DND-41 (cell line): Measurements from ENCODE around the gene MEX3A.

Experiments
- ATAC-seq: fragments of 200-7000 bp; cut with Tn5 transposase; 3 replicates; pipeline ENCODE4 v1.9.1; 2021; ENCODE audit warnings: low read depth; ENCODE audit not compliant: insufficient read depth
- DNase-seq: peaks from one replicate; pipeline ENCODE4 v3.0.0-alpha.2; 2020
- H2AFZ ChIP-seq: 2 replicates; pipeline ENCODE4 v1.6.0; 2012; ENCODE audit warnings: low read depth, low read length
- H3K27ac ChIP-seq: 2 replicates; pipeline ENCODE4 v1.5.1; 2012; ENCODE audit warnings: low read length, inconsistent platforms
- H3K27me3 ChIP-seq: fragments of 200-600 bp; sonication (generic); 2 replicates; pipeline ENCODE4 v1.6.0; 2012; ENCODE audit warnings: low read length, mild to moderate bottlenecking, inconsistent platforms; ENCODE audit not compliant: insufficient read depth, poor library complexity
- H3K36me3 ChIP-seq: 2 replicates; pipeline ENCODE4 v1.5.1; 2012; ENCODE audit warnings: low read length, inconsistent platforms; ENCODE audit not compliant: insufficient read depth
- H3K4me1 ChIP-seq: 2 replicates; pipeline ENCODE4 v1.5.1; 2012; ENCODE audit warnings: mild to moderate bottlenecking, low read length; ENCODE audit not compliant: insufficient read depth
- H3K4me2 ChIP-seq: 2 replicates; pipeline ENCODE4 v1.6.0; 2012; ENCODE audit warnings: mild to moderate bottlenecking, moderate library complexity, low read length, inconsistent platforms; ENCODE audit not compliant: insufficient read depth
- H3K4me3 ChIP-seq, 2 experiments: fragments of 200-600 bp in 1 of 2; shearing (Covaris generic) in 1 of 2; 2 replicates each; pipeline ENCODE4 v1.5.1; 2012 to 2016; ENCODE audit warnings: inconsistent platforms in 2 of 2, low read length in 2 of 2, mild to moderate bottlenecking in 2 of 2, low read depth in 1 of 2, moderate library complexity in 1 of 2
- H3K79me2 ChIP-seq: 2 replicates; pipeline ENCODE4 v1.6.0; 2012; ENCODE audit warnings: low read length, inconsistent platforms; ENCODE audit not compliant: insufficient read depth
- H3K9ac ChIP-seq: 2 replicates; pipeline ENCODE4 v1.6.0; 2012; ENCODE audit warnings: low read depth, mild to moderate bottlenecking, inconsistent platforms, low read length, moderate library complexity
- H3K9me3 ChIP-seq: 2 replicates; pipeline ENCODE4 v1.5.1; 2012; ENCODE audit warnings: low read length, moderate library complexity, mild to moderate bottlenecking, inconsistent platforms; ENCODE audit not compliant: insufficient read depth, severe bottlenecking
- H4K20me1 ChIP-seq: 2 replicates; pipeline ENCODE4 v1.6.0; 2012; ENCODE audit warnings: low read length; ENCODE audit not compliant: insufficient read depth
- CTCF ChIP-seq: IDR thresholded peaks from 2 replicates; pipeline ENCODE4 v1.5.1; 2012; ENCODE audit warnings: borderline replicate concordance, low read length, moderate library complexity, mild to moderate bottlenecking; ENCODE audit not compliant: poor library complexity, severe bottlenecking; ENCODE audit errors: extremely low read depth
- EZH2 ChIP-seq: IDR thresholded peaks from 3 replicates; pipeline ENCODE4 v1.6.1; 2012; ENCODE audit warnings: borderline replicate concordance, low read depth, mild to moderate bottlenecking, moderate library complexity, low read length, inconsistent platforms; ENCODE audit not compliant: severe bottlenecking

Gene MEX3A

GRCh38 chr1:156060937-156061636, 21.2 kb downstream of the MEX3A start, which contains the start of gene RAB25:
Gene RAB25 (plus strand): TSS chr1:156061160. CDS start chr1:156061401, 241 bp downstream.
- H3K9ac ChIP-seq = no peak within 1 kb of the TSS
- H3K4me3 ChIP-seq = no peak within 1 kb of the TSS
- H3K27ac ChIP-seq = no peak within 1 kb of the TSS

GRCh38 chr1:156056326-156056849, 25.9 kb downstream of the MEX3A start:
- Histone ChIP-seq H3K9ac (no peak overlapping the region), H3K4me1 (peaks cover 36% of the 10 kb centered on the region), H2AFZ (no peak overlapping the region), H4K20me1 (peaks cover 9% of the 10 kb centered on the region; the same call in 1 of the 2 replicates), H3K9me3 (no peaks in the 10 kb centered on the region), H3K4me2 (no peak overlapping the region; the same call in 1 of the 2 replicates), H3K36me3 (peaks cover 21% of the 10 kb centered on the region), H3K79me2 (peaks cover 32% of the 10 kb centered on the region), H3K27ac (no peak overlapping the region), H3K27me3 (no peaks in the 10 kb centered on the region), H3K4me3 (no peak overlapping the region)
- TF ChIP-seq EZH2 (no peak), CTCF (no peak)
- ATAC-seq (no peak), DNase-seq (no peak)

More at GRCh38 chr1:156060937-156061636, 21.2 kb downstream of the MEX3A start, which contains the start of gene RAB25:
- no peaks in the 10 kb centered on the region for H4K20me1 ChIP-seq
- no peaks in the 10 kb centered on the region for H3K9me3 ChIP-seq
- H3K79me2 ChIP-seq = no peaks in the 10 kb centered on the region
- H3K27me3 ChIP-seq = no peaks in the 10 kb centered on the region
- peaks cover 4% of the 10 kb centered on the region; the same call in 1 of the 2 replicates for H3K4me1 ChIP-seq
- DNase-seq (no peak), ATAC-seq (no peak)
- no peak within 1 kb of the TSS for H2AFZ ChIP-seq
- peaks cover 16% of the 10 kb centered on the region; the same call in 1 of the 2 replicates for H3K36me3 ChIP-seq
- TF ChIP-seq CTCF (no peak), EZH2 (no peak)
- H3K4me2 ChIP-seq = no peak within 1 kb of the TSS

GRCh38 chr1:156055281-156056048, 26.8 kb downstream of the MEX3A start:
- Histone ChIP-seq H3K27me3 (no peaks in the 10 kb centered on the region), H3K36me3 (peaks cover 30% of the 10 kb centered on the region), H3K9me3 (no peaks in the 10 kb centered on the region), H3K27ac (peak overlapping the region; percentile 76), H3K4me1 (peaks cover 36% of the 10 kb centered on the region), H4K20me1 (peaks cover 12% of the 10 kb centered on the region; the same call in 1 of the 2 replicates), H2AFZ (peak overlapping the region; percentile 90), H3K4me2 (peak overlapping the region; percentile 86), H3K79me2 (peaks cover 33% of the 10 kb centered on the region), H3K4me3 (peak overlapping the region; percentile 66 to 84; a peak in 3 of 4 replicates), H3K9ac (peak overlapping the region; percentile 72)
- DNase-seq (no peak), ATAC-seq (no peak)
- TF ChIP-seq EZH2 (no peak), CTCF (no peak)
